ENCODE measurements around the gene TMEM80. TPM values are rescaled to one million over a fixed set of nuclear protein-coding genes. Genes with fewer than 3 reads are reported as not detected.
A peak's percentile ranks its signal among the peaks of the same experiment; 100 is the strongest.

TMEM80 gene
- total RNA-seq, 2 experiments from 2014 or later = 21.0 to 22.0 TPM

DNA sequence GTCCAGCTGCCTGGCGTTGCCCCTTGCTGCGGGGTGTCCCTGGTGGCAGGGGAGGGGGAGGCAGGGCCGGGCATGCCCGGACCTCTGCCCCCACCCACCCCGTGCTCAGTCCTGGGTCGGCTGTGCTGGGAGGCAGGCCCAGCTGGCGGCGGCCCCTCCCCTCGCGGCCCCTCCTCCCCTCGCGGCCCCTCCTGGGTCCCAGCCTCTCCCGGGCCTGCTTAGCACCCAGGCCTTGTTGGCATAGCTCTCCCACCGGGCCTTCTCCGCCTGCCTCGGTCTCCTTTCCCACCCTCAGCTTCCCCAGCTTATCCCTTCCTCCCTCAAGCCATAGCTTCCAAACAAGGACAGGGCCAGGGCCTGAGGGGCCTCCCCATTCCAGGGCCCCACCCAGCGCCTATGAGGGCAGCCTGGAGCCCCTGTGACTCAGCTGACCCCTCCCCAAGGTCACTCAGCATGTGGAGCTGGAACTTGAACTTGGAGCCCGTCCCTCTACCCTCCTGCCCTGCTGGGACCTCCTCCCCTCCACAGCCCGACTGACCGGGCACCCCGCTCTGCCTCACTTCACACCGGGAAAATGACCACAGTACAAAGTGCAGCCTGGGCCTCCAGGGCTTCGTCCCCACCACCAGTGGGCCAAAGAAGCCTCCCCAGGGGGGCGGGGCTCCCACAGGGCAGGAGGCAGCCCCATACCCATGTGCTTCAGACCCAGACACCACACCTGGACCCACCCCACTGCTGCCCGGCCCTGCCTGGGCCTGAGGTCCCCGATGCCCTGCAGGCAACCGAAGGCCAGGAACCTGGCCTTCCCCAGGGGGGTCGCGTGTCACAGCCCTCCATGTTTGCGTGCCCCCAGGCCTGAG, 11.6 kb downstream of the TMEM80 start:
- CTCF ChIA-PET = no interaction called here
- no peak overlapping the region for H3K27ac ChIP-seq (ENCODE audit: low read depth in 1 of 2, low read length in 2 of 2)
- Mint-ChIP-seq H3K4me1 (ENCODE audit: low read depth) (peaks cover 6% of the 10 kb centered on the region), H3K27ac (no peak overlapping the region), H3K4me3 (peak overlapping the region; percentile 63), H3K36me3 (ENCODE audit: low read depth) (no peaks in the 10 kb centered on the region), H3K9me3 (no peaks in the 10 kb centered on the region), H3K27me3 (peaks cover 20% of the 10 kb centered on the region)
- H3K27me3 ChIP-seq (ENCODE audit: control insufficient read depth in 1 of 2, insufficient read depth in 2 of 2, low read length in 2 of 2) = peaks cover 20 to 28% of the 10 kb centered on the region in 2 experiments
- DNase-seq (peak in 1 of 14 experiments; percentile 20), ATAC-seq (ENCODE audit: poor library complexity) (no peak)
- POLR2A ChIA-PET = interaction anchor here (0.6 to 1.5 kb wide), 2 partner anchors 11 to 43 kb away, joined by 3 to 12 read pairs; partner anchors contain the start of genes DEAF1 and TMEM80
- H3K4me3 ChIP-seq (ENCODE audit: low read length) = no peak overlapping the region
- intact Hi-C loops (cut with DNase I, micrococcal nuclease) = no loop called here
- peaks cover 34% of the 10 kb centered on the region for H3K4me1 ChIP-seq (ENCODE audit: insufficient read depth, low read length)
- peaks cover 0 to 14% of the 10 kb centered on the region in 2 experiments for H3K9me3 ChIP-seq (ENCODE audit: control insufficient read depth in 1 of 2, insufficient read depth in 1 of 2, low read length in 2 of 2)
- TF ChIP-seq, protein P1, sequence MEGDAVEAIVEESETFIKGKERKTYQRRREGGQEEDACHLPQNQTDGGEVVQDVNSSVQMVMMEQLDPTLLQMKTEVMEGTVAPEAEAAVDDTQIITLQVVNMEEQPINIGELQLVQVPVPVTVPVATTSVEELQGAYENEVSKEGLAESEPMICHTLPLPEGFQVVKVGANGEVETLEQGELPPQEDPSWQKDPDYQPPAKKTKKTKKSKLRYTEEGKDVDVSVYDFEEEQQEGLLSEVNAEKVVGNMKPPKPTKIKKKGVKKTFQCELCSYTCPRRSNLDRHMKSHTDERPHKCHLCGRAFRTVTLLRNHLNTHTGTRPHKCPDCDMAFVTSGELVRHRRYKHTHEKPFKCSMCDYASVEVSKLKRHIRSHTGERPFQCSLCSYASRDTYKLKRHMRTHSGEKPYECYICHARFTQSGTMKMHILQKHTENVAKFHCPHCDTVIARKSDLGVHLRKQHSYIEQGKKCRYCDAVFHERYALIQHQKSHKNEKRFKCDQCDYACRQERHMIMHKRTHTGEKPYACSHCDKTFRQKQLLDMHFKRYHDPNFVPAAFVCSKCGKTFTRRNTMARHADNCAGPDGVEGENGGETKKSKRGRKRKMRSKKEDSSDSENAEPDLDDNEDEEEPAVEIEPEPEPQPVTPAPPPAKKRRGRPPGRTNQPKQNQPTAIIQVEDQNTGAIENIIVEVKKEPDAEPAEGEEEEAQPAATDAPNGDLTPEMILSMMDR (IDR thresholded peaks at IDR 0.05) = no peak
- peaks cover 4% of the 10 kb centered on the region for H3K36me3 ChIP-seq (ENCODE audit: insufficient read depth, low read length)

DNA sequence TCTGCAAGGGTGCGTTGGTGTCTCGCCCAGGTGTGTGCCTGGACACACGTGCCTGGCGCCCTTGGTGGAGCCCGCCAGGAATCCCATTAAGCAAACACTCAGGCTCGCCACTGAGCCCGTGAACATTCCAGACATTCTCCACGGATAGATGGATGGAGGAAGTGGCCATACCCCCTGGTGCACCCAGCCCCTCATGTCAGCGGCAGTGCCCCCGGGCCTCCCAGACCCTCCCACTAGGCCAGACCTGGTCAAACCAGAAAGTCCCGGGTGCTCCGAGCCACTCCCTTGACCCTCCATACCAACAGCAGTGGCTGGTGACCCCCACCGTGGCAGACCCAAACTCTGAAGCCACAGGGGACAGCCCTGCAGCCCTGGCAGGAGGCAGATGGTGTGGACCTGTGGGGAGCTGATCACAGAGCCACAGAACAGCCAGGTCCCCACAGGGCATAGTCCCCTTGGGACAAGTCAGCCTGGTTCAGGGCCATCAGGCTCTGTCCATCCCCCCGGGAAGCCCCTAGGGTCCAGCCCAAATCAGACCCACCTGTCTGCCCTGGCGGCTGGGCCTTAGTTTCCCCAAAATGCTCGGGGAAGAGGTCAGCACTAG, 12.3 kb downstream of the TMEM80 start:
- DNase-seq (peak in 1 of 14 experiments; percentile 14), ATAC-seq (ENCODE audit: poor library complexity) (no peak)
- no peak overlapping the region for H3K4me3 Mint-ChIP-seq
- H3K27ac ChIP-seq (ENCODE audit: low read depth in 1 of 2, low read length in 2 of 2) = no peak overlapping the region
- peaks cover under 1% of the 10 kb centered on the region for H3K36me3 ChIP-seq (ENCODE audit: insufficient read depth, low read length)
- H3K4me3 ChIP-seq (ENCODE audit: low read length) = no peak overlapping the region
- no peaks in the 10 kb centered on the region for H3K36me3 Mint-ChIP-seq (ENCODE audit: low read depth)
- peaks cover 6% of the 10 kb centered on the region for H3K4me1 Mint-ChIP-seq (ENCODE audit: low read depth)
- CTCF ChIA-PET = no interaction called here
- H3K9me3 Mint-ChIP-seq = no peaks in the 10 kb centered on the region
- no peak overlapping the region for H3K27ac Mint-ChIP-seq
- intact Hi-C loops (cut with DNase I, micrococcal nuclease) = no loop called here
- H3K9me3 ChIP-seq (ENCODE audit: control insufficient read depth in 1 of 2, insufficient read depth in 1 of 2, low read length in 2 of 2) = peaks cover 0 to 14% of the 10 kb centered on the region in 2 experiments
- POLR2A ChIA-PET = interaction anchor here (1.5 kb wide), 1 partner anchor 12 kb away, joined by 12 read pairs; the partner anchor contains the start of genes DEAF1 and TMEM80
- TF ChIP-seq, protein P1 (IDR thresholded peaks at IDR 0.05) = no peak
- peaks cover 29% of the 10 kb centered on the region for H3K4me1 ChIP-seq (ENCODE audit: insufficient read depth, low read length)
- H3K27me3 ChIP-seq (ENCODE audit: control insufficient read depth in 1 of 2, insufficient read depth in 2 of 2, low read length in 2 of 2) = peaks cover 20 to 28% of the 10 kb centered on the region in 2 experiments
- peaks cover 20% of the 10 kb centered on the region for H3K27me3 Mint-ChIP-seq

DNA sequence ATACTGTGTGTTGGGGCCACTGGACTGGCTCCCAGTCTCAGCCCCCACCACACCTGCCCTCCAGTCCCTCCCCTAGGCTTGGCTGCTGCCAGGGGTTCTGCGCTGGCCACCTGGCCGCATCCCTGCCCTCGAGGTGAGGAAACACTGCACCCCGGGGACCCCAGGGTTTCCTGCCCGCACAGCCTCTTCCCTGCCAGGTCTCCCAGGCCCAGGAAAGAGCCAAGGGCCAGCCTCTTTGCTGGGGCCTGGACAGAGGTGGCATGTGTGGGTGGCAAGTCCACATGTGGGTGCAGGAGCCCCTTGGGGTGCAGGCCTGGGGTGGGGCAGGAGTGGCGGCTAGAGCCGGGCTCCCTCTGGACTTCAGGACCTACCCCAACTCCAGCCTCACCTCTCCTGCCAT, 12.9 kb downstream of the TMEM80 start:
- H3K27me3 Mint-ChIP-seq = peaks cover 20% of the 10 kb centered on the region
- no peak overlapping the region for H3K4me3 Mint-ChIP-seq
- peak in 1 of 14 experiments; percentile 11 for DNase-seq
- Histone ChIP-seq H3K27ac (ENCODE audit: low read depth in 1 of 2, low read length in 2 of 2) (no peak overlapping the region), H3K36me3 (ENCODE audit: insufficient read depth, low read length) (no peaks in the 10 kb centered on the region), H3K4me1 (ENCODE audit: insufficient read depth, low read length) (peaks cover 26% of the 10 kb centered on the region), H3K4me3 (ENCODE audit: low read length) (no peak overlapping the region), H3K9me3 (ENCODE audit: control insufficient read depth in 1 of 2, insufficient read depth in 1 of 2, low read length in 2 of 2) (peaks cover 0 to 14% of the 10 kb centered on the region in 2 experiments), H3K27me3 (ENCODE audit: control insufficient read depth in 1 of 2, insufficient read depth in 2 of 2, low read length in 2 of 2) (peaks cover 20 to 28% of the 10 kb centered on the region in 2 experiments)
- no peak overlapping the region for H3K27ac Mint-ChIP-seq
- no peaks in the 10 kb centered on the region for H3K36me3 Mint-ChIP-seq (ENCODE audit: low read depth)
- intact Hi-C loops (cut with DNase I, micrococcal nuclease) = no loop called here
- H3K4me1 Mint-ChIP-seq (ENCODE audit: low read depth) = peaks cover 5% of the 10 kb centered on the region
- ChIA-PET POLR2A (no interaction called here), CTCF (no interaction called here)
- ATAC-seq (ENCODE audit: poor library complexity) = no peak
- TF ChIP-seq, protein P1 (IDR thresholded peaks at IDR 0.05) = no peak
- H3K9me3 Mint-ChIP-seq = no peaks in the 10 kb centered on the region
